ENCODE measurements around the gene UBE2C. TPM values are rescaled to one million over a fixed set of nuclear protein-coding genes. Genes with fewer than 3 reads are reported as not detected.

UBE2C gene
- total RNA-seq, 1 donor from 2014 or later: 33.0 TPM

- DNase-seq: no peak
- Mint-ChIP-seq H3K4me3 (ENCODE audit: unreplicated experiment) (peak overlapping the region; percentile 30), H3K27ac (ENCODE audit: unreplicated experiment) (no peak overlapping the region), H3K27me3 (ENCODE audit: unreplicated experiment) (no peaks in the 10 kb centered on the region), H3K4me1 (ENCODE audit: low read depth, unreplicated experiment) (no peaks in the 10 kb centered on the region), H3K9me3 (ENCODE audit: unreplicated experiment) (no peaks in the 10 kb centered on the region), H3K36me3 (ENCODE audit: unreplicated experiment) (no peaks in the 10 kb centered on the region)
- TF ChIP-seq CTCF (IDR thresholded peaks at IDR 0.05; ENCODE audit: partially characterized antibody, unreplicated experiment): no peak
These were observed 23.4 kb downstream of the UBE2C start for GRCh38 chr20:45835825-45836224.

GRCh38 chr20:45836841-45837240 is 24.4 kb downstream of the UBE2C start:
- no peaks in the 10 kb centered on the region for H3K9me3 Mint-ChIP-seq (ENCODE audit: unreplicated experiment)
- no peak for TF ChIP-seq CTCF (IDR thresholded peaks at IDR 0.05; ENCODE audit: partially characterized antibody, unreplicated experiment)
- no peaks in the 10 kb centered on the region for H3K36me3 Mint-ChIP-seq (ENCODE audit: unreplicated experiment)
- no peaks in the 10 kb centered on the region for H3K4me1 Mint-ChIP-seq (ENCODE audit: low read depth, unreplicated experiment)
- H3K27ac Mint-ChIP-seq (ENCODE audit: unreplicated experiment): no peak overlapping the region
- no peak for DNase-seq
- H3K27me3 Mint-ChIP-seq (ENCODE audit: unreplicated experiment): no peaks in the 10 kb centered on the region
- H3K4me3 Mint-ChIP-seq (ENCODE audit: unreplicated experiment): no peak overlapping the region

- Mint-ChIP-seq H3K4me1 (ENCODE audit: low read depth, unreplicated experiment) (no peaks in the 10 kb centered on the region), H3K4me3 (ENCODE audit: unreplicated experiment) (no peak overlapping the region), H3K36me3 (ENCODE audit: unreplicated experiment) (no peaks in the 10 kb centered on the region), H3K27me3 (ENCODE audit: unreplicated experiment) (peaks cover 2% of the 10 kb centered on the region), H3K9me3 (ENCODE audit: unreplicated experiment) (no peaks in the 10 kb centered on the region), H3K27ac (ENCODE audit: unreplicated experiment) (no peak overlapping the region)
- DNase-seq: no peak
- TF ChIP-seq CTCF (IDR thresholded peaks at IDR 0.05; ENCODE audit: partially characterized antibody, unreplicated experiment): no peak
These were observed 28.3 kb downstream of the UBE2C start for GRCh38 chr20:45840700-45841198.

GRCh38 chr20:45841407-45842129 is 29.1 kb downstream of the UBE2C start:
- Mint-ChIP-seq H3K27ac (ENCODE audit: unreplicated experiment) (no peak overlapping the region), H3K36me3 (ENCODE audit: unreplicated experiment) (no peaks in the 10 kb centered on the region), H3K9me3 (ENCODE audit: unreplicated experiment) (no peaks in the 10 kb centered on the region), H3K27me3 (ENCODE audit: unreplicated experiment) (peaks cover 2% of the 10 kb centered on the region), H3K4me1 (ENCODE audit: low read depth, unreplicated experiment) (no peaks in the 10 kb centered on the region), H3K4me3 (ENCODE audit: unreplicated experiment) (no peak overlapping the region)
- no peak for DNase-seq
- no peak for TF ChIP-seq CTCF (IDR thresholded peaks at IDR 0.05; ENCODE audit: partially characterized antibody, unreplicated experiment)

- no peak for DNase-seq
- Mint-ChIP-seq H3K9me3 (ENCODE audit: unreplicated experiment) (no peaks in the 10 kb centered on the region), H3K27me3 (ENCODE audit: unreplicated experiment) (peaks cover 2% of the 10 kb centered on the region), H3K27ac (ENCODE audit: unreplicated experiment) (no peak overlapping the region), H3K4me3 (ENCODE audit: unreplicated experiment) (no peak overlapping the region), H3K36me3 (ENCODE audit: unreplicated experiment) (no peaks in the 10 kb centered on the region), H3K4me1 (ENCODE audit: low read depth, unreplicated experiment) (no peaks in the 10 kb centered on the region)
- TF ChIP-seq CTCF (IDR thresholded peaks at IDR 0.05; ENCODE audit: partially characterized antibody, unreplicated experiment): no peak
These were observed 29.8 kb downstream of the UBE2C start for GRCh38 chr20:45842169-45842812.
